ENCODE measurements around the gene FFAR2.

Gene FFAR2

DNA sequence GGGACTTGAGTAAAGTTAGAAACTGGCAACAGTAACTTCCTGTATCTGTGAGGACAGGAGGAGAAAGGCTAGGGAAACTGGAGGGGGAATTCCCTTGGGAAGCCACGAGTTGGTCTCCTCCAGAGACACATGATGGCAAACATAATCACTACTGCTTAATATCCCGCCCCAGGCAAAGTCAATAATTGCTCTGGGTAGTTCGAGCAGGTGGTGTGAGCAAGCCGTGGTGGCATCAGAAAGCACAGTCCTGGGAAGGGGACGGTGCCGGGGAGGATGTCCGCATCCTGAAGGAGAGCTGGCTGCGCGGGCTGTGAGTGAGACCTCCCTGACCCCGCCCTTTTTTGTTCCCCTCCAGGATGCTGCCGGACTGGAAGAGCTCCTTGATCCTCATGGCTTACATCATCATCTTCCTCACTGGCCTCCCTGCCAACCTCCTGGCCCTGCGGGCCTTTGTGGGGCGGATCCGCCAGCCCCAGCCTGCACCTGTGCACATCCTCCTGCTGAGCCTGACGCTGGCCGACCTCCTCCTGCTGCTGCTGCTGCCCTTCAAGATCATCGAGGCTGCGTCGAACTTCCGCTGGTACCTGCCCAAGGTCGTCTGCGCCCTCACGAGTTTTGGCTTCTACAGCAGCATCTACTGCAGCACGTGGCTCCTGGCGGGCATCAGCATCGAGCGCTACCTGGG lies 1.4 kb downstream of the FFAR2 start:
- TF ChIP-seq, protein P1, sequence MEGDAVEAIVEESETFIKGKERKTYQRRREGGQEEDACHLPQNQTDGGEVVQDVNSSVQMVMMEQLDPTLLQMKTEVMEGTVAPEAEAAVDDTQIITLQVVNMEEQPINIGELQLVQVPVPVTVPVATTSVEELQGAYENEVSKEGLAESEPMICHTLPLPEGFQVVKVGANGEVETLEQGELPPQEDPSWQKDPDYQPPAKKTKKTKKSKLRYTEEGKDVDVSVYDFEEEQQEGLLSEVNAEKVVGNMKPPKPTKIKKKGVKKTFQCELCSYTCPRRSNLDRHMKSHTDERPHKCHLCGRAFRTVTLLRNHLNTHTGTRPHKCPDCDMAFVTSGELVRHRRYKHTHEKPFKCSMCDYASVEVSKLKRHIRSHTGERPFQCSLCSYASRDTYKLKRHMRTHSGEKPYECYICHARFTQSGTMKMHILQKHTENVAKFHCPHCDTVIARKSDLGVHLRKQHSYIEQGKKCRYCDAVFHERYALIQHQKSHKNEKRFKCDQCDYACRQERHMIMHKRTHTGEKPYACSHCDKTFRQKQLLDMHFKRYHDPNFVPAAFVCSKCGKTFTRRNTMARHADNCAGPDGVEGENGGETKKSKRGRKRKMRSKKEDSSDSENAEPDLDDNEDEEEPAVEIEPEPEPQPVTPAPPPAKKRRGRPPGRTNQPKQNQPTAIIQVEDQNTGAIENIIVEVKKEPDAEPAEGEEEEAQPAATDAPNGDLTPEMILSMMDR (IDR thresholded peaks at IDR 0.05; ENCODE audit: low read depth, low read length, missing control alignments), result no peak
- DNase-seq (ENCODE audit: low read depth), result no peak
- H3K4me3 ChIP-seq (ENCODE audit: low read depth, low read length), result no peak overlapping the region
- in situ Hi-C loops (cut with HindIII; ENCODE audit: low sequenced_read_pairs), result no loop called here

DNA sequence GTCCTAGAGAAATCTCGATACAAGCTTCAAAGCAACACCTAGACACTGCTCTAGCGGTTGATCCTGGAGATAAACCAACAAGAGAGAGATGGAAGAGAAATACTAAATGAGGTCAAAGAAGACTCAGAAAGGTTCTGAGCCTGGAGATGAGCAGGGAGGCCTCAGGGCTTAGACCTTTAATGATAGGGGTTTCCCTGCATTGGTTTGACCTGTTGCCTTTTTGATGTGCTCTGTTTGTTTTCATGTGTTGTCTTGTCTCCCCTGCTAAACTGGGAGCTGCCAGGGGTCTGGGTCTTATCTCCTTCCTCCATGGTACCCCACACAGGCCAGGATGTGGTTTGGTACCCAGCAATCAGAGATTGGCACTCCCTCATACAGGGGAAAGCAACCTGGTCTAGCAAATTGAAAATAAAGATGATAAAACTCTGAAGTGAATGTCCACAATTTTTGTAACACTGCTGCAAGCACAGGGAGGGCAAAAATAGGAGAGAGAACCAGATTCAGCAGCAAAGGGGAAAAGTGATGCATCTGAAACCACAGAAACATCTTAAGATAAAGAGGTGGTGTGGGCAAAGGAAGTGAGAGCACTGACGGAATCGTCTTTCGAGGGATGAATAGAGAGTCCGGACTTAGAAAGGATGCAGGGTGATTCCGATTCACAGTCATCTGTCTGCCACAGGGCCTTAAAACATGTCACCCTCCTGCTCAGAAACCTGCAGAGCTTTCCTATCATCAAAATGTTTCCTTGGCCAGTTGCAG lies 3.5 kb downstream of the FFAR2 start:
- TF ChIP-seq, protein P1 (IDR thresholded peaks at IDR 0.05; ENCODE audit: low read depth, low read length, missing control alignments), result no peak
- no peak overlapping the region for H3K4me3 ChIP-seq (ENCODE audit: low read depth, low read length)
- DNase-seq (ENCODE audit: low read depth), result no peak
- in situ Hi-C loops (cut with HindIII; ENCODE audit: low sequenced_read_pairs), result no loop called here

DNA sequence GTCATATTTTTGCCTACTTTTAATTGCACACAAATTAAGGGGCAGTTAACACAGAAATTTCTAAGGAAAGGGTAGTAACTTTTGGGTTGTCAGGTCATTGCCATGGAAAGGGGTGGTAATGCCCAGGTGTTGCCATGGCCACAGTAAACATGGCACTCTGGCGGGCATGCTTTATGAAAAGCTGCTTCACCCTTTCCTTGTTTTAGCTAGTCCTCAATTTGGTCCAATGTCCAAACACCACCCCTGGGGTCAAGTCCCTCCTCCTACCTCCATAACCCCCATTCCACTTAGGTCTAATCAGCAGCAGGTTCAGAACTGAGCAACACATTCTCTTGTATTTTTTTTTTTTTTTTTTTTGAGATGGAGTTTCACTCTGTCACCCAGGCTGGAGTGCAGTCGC lies 6.6 kb downstream of the FFAR2 start:
- H3K4me3 ChIP-seq (ENCODE audit: low read depth, low read length), result no peak overlapping the region
- TF ChIP-seq, protein P1 (IDR thresholded peaks at IDR 0.05; ENCODE audit: low read depth, low read length, missing control alignments), result no peak
- in situ Hi-C loops (cut with HindIII; ENCODE audit: low sequenced_read_pairs), result no loop called here
- DNase-seq (ENCODE audit: low read depth), result no peak

DNA sequence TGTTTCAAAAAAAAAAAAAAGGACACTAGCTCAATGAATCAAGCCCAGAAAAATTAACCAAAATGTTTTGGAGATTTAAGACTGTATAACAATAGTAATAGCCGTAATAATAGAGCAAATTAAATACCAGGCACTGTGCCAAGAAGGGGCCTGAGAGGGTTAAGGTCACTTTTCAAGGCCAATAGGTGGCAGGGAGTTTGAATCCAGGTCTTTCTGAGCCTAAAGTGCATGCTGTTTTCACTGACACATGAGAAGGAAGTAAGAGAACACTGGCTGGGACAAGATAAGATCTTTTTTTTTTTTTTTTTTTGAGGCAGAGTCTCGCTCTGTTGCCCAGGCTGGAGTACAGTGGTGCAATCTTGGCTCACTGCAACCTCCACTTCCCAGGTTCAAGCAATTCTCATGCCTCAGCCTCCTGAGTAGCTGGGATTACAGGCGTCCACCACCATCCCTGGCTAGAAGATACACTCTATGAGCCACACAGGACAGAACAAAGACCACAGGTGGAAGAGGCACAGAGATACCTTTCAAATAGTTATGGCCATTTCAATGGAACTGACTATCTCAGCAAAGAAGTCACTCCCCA lies 7.7 kb downstream of the FFAR2 start:
- no peak overlapping the region for H3K4me3 ChIP-seq (ENCODE audit: low read depth, low read length)
- TF ChIP-seq, protein P1 (IDR thresholded peaks at IDR 0.05; ENCODE audit: low read depth, low read length, missing control alignments), result no peak
- no peak for DNase-seq (ENCODE audit: low read depth)
- in situ Hi-C loops (cut with HindIII; ENCODE audit: low sequenced_read_pairs), result no loop called here

DNA sequence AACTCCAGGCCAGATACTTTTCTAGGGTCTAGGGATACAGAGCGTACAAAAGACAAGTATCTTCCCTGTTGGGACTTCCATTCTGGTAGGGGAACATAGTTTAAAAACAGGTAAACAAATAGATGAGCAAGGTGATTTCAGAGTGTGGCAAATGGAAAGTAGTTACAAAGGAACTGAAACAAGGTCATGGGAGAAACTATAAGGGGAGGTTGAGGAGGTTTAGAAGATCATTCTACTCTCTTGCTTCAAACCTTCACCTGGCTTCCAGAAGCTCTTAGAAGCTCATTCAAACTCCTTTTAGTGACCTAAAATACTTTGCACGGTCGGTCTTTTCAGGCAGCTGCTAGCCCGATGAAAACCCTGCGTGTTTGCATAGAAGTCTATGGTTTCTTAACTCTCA lies 9.1 kb downstream of the FFAR2 start:
- in situ Hi-C loops (cut with HindIII; ENCODE audit: low sequenced_read_pairs), result no loop called here
- TF ChIP-seq, protein P1 (IDR thresholded peaks at IDR 0.05; ENCODE audit: low read depth, low read length, missing control alignments), result no peak
- H3K4me3 ChIP-seq (ENCODE audit: low read depth, low read length), result no peak overlapping the region
- DNase-seq (ENCODE audit: low read depth), result no peak

DNA sequence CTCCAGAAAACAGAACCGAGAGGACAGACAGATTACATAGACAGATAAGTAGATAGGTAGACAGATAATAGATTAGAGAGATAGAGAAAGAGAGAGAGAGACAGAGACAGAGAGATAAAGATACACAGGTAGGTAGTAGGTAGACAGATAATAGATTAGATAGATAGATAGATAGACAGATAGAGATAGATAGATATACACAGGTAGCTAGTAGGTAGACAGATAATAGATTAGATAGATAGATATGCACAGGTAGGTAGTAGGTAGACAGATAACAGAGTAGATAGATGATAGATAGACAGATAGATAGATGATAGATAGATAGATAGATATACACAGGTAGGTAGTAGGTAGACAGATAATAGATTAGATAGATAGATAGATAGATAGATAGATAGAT lies 10.1 kb downstream of the FFAR2 start:
- in situ Hi-C loops (cut with HindIII; ENCODE audit: low sequenced_read_pairs), result no loop called here
- no peak overlapping the region for H3K4me3 ChIP-seq (ENCODE audit: low read depth, low read length)
- DNase-seq (ENCODE audit: low read depth), result no peak
- TF ChIP-seq, protein P1 (IDR thresholded peaks at IDR 0.05; ENCODE audit: low read depth, low read length, missing control alignments), result no peak

Data from astrocyte of the cerebellum (primary cell).